SK-MEL-5 (cell line): Measurements from ENCODE around the gene SLC26A1. TPM values are rescaled to one million over a fixed set of nuclear protein-coding genes. Genes with fewer than 3 reads are reported as not detected.
A peak's percentile ranks its signal among the peaks of the same experiment; 100 is the strongest.

ENCODE experiments used
- DNase-seq: peaks from one replicate; pipeline ENCODE4 v3.0.0-alpha.2; 2016; ENCODE audit warnings: low read depth, low spot score
- in situ Hi-C: cut with HindIII; loops from 2 replicates; pipeline ENCODE4 v1.10.0; 2016; ENCODE audit warnings: low sequenced_read_pairs, high pct_unique_total_duplicates, low pct_unique_long_range_greater_than_20kb
- total RNA-seq: library from RNA; depleted of rRNA; stranded (reverse); fragments of >200 nt; shearing (Covaris generic); gene quantifications from 2 replicates; pipeline ENCODE4 v1.2.3, GENCODE V29; 2014

Gene SLC26A1
- total RNA-seq, 1 experiment from 2014 or later = not detected

DNA sequence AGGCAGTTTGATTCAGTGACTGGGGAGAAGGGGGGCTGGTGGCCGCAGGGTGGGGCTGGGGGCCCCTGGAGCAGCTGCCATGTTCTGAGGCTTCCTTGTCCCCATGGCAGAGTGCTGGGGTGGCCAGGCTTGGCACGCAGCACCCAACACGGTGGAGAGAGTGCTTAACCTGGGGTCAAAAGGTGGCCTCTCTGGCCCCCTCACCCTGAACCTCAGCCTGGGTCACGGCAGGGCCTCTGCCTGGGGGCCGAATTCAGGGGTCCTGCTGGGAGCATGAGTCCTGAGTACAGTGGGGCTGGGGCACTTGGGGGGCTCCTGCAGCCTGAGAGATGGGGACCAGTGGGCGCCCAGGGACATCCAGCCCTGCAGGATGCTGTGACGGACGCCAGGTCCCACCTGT is 38.1 kb upstream of the SLC26A1 start:
- in situ Hi-C loops = no loop called here
- DNase-seq = no peak

DNA sequence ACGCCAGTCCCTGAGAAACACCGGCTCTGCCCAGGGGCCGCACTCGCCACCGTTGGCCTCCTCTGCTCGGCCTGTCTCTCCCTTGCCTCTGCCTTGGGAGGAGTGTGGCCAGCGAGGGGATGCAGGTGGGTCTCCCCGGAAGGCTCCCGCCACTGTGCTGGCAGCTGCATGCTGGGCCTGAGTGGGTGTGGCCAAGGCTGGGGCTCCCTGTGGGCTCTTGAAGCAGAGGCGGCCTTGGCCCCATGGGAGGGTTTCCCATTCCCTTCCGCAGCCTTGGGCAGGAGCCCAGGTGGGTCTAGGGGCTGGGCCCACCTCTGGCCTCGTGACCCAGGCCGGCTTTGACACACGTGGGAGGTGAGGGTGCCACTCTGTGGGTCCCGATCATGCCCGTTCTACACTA is 37.4 kb upstream of the SLC26A1 start:
- in situ Hi-C loops = no loop called here
- no peak for DNase-seq

DNA sequence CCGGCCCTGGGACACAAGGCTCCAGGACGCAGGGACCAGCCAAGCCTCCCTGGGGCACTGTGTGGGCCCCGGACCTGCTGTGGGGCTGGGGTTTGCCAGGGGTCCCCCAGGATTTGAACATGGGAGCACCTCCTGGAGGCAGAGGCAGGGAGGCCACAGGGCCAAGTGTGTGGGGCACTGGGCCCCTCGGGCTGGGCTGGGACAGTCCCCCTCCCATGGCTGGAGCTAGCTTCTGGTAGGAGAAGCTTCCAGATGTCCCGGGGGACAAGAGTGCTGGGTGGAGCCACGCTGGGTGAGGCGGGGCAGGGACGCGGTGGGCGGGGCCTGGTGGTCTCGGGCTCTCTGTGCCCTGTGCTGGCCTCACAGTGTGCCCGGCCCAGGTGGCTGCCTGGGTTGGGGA is 36.8 kb upstream of the SLC26A1 start:
- in situ Hi-C loops = no loop called here
- peak; percentile 26 for DNase-seq

DNA sequence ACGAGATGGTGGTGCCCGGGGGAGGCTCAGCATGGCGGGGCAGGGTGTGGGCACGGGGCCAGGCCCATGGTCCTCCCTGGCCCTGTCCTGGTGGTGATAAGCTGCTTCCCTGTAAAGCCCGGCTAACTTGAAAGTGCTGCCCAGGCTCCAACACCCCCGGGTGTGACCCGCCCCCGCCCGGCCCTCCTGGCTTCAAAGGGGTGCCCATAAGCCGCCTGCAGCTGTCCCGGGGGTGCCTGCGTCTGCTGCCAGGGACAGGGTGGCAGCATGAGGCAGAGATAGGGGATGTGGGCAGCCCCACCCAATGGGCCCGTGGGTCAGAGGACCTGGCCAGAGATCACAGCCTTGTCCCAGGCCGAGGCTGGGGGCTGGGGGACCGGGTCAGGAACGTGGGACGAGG is 36.3 kb upstream of the SLC26A1 start:
- in situ Hi-C loops = no loop called here
- no peak for DNase-seq

DNA sequence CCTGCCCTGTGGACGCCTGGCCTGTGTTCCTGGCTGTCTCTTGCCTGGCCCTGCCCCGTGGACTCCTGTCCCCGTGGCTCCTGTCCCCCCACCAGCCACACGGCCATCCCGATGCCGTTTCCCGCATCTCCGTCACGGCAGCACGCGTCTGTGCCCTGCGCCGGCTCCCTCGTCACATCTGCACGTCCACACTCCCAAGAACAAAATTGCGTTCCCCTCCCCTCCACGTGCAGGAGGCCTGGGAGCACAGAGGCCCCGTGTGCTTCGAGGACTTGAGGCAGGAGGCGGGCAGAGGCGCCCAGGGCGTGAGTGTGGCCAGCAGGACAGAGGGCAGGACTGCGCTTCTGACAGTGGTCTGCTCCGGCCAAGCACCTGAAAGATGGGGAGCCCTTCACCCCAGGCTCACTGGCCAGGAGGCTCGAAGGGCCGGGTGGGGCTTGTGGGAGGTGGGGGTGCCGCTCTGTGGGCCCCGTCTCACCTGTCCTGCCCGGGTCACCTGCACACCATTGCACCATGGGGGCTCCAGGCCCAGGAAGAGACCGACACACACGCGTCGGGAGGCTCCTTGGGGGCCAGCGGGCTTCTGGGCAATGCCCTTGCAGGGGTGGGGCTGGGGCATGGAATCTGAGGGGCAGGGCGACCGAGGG is 35.5 kb upstream of the SLC26A1 start:
- no peak for DNase-seq
- in situ Hi-C loops = no loop called here

DNA sequence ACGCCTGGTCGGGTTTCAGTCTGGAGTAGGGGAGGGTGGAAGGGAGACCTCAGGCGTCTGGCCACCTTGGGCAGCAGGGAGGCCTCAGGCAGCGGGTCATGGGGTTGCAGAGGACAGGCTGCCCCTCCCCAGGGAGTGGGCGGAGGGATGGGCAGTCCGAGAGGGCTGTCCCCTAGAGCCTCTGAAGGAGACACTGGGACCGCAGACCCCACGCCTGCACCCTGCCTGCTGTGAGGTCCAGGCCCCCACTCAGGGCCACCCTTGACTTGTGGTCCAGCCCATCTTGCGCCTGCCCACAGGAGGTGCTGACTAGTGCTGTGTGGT is 34.7 kb upstream of the SLC26A1 start:
- in situ Hi-C loops = no loop called here
- no peak for DNase-seq

DNA sequence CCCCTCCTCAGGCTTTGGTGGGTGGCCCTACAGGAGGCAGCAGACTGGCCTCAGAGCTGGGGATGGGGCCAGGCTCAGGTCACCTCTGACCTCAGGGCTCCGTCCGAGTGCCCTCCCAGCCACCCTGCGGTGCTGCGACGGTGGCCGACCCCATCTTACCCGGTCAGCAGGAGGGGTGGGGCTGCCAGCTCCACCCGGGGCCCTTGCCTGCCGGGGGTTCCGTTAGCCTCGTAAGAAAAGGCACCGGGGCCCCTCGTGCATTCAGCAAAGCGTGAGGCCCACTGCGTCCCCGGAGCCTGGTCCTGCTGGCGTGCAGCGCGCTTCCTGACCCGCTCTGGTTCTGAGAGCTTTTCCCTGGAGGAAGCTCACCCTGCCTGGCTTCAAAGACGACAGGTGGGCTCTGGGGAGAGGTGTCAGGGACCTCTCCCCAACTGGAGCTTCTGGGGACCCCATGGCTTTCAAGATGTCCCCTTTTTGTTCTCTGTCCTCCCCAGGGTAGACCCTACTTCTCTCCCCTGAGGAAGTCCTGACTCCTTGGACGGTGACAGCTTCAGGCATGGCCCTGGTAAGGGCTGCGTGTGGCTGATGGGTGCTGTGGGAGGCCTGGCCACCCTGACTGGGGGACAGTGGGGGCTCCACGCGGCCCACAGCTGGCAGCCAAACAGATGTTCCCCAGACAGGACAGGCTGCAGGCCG is 34.2 kb upstream of the SLC26A1 start:
- no peak for DNase-seq
- in situ Hi-C loops = no loop called here

DNA sequence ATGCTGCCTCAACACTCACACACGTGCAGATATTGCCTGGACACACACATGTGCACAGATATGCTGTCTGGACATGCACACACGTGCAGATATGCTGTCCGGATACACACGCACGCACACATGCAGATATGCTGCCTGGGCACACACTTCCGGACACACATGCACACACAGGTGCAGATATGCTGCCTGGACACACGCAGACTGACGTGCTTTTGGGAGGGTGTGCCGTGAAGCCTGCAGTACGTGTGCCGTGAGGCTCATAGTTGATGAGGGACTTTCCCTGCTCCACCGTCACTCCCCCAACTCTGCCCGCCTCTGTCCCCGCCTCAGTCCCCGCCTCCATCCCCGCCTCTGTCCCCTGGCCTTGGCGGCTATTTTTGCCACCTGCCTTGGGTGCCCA is 32.9 kb upstream of the SLC26A1 start:
- peak; percentile 22 for DNase-seq
- in situ Hi-C loops = no loop called here

DNA sequence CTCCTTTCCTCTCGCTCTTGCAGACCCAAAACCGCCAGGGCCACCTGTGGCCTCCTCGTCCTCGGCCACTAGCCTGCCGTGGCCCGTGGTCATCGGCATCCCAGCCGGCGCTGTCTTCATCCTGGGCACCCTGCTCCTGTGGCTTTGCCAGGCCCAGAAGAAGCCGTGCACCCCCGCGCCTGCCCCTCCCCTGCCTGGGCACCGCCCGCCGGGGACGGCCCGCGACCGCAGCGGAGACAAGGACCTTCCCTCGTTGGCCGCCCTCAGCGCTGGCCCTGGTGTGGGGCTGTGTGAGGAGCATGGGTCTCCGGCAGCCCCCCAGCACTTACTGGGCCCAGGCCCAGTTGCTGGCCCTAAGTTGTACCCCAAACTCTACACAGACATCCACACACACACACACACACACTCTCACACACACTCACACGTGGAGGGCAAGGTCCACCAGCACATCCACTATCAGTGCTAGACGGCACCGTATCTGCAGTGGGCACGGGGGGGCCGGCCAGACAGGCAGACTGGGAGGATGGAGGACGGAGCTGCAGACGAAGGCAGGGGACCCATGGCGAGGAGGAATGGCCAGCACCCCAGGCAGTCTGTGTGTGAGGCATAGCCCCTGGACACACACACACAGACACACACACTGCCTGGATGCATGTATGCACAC is 31.8 kb upstream of the SLC26A1 start:
- in situ Hi-C loops = no loop called here
- no peak for DNase-seq

DNA sequence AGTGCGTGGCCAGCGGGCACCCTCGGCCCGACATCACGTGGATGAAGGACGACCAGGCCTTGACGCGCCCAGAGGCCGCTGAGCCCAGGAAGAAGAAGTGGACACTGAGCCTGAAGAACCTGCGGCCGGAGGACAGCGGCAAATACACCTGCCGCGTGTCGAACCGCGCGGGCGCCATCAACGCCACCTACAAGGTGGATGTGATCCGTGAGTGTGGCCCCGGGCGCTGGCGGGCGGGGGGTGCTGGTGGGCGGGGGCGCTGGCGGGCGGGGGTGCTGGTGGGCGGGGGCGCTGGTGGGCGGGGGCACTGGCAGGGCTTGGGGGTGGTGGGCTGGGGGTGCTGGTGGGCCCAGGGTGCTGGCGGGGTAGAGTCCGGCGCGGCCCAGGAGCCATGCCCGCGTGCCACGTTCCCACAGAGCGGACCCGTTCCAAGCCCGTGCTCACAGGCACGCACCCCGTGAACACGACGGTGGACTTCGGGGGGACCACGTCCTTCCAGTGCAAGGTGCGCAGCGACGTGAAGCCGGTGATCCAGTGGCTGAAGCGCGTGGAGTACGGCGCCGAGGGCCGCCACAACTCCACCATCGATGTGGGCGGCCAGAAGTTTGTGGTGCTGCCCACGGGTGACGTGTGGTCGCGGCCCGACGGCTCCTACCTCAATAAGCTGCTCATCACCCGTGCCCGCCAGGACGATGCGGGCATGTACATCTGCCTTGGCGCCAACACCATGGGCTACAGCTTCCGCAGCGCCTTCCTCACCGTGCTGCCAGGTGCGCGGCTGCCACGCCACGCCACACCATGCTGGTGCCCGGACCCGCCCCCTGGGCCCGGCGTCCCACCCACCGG is 30.9 kb upstream of the SLC26A1 start:
- no peak for DNase-seq
- in situ Hi-C loops = no loop called here

DNA sequence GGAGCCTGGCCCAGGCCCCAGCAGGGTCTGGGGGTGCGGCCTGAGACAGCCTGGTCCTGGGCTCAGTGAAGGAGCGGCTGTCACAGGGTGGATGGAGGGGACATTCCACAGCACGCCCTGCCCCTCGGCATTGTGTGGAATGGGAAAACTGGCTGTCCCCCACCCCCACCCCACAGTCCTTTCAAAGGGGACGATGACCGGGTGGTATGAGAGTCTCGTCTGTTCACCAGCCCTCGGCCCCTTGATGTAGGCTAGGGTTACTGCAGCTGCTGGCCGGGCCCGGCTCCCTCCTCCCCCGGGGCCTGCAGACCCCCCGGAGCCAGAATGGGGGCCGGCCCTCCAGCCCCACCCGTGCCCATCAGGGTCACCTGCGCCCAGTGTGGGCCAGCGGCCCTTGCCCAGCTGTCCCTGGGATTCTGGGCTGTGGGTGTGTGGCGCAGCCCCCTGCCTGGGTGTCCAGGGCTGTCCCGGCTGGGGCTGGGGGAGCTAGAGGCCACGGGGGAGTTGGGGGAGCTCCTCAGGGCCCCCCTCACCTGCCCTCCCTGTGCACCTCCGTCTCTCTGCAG is 30.0 kb upstream of the SLC26A1 start:
- no peak for DNase-seq
- in situ Hi-C loops = no loop called here

DNA sequence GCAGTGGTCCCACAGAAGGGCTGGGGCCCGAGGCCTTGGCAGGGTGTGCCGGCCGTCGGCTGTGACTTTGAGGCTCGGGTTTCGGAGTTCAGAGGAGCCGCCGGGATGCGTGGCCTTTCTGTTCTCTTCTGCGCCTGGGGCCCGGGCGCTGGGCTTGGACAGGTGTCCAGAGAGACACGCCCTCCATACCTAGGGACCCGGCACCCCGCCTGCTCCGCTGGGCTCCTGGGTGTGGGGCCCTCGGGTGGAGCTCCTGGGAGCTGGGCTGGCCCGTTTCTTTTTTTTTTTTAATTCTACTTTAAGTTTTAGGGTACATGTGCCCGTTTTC is 29.5 kb upstream of the SLC26A1 start:
- DNase-seq = no peak
- in situ Hi-C loops = no loop called here

DNA sequence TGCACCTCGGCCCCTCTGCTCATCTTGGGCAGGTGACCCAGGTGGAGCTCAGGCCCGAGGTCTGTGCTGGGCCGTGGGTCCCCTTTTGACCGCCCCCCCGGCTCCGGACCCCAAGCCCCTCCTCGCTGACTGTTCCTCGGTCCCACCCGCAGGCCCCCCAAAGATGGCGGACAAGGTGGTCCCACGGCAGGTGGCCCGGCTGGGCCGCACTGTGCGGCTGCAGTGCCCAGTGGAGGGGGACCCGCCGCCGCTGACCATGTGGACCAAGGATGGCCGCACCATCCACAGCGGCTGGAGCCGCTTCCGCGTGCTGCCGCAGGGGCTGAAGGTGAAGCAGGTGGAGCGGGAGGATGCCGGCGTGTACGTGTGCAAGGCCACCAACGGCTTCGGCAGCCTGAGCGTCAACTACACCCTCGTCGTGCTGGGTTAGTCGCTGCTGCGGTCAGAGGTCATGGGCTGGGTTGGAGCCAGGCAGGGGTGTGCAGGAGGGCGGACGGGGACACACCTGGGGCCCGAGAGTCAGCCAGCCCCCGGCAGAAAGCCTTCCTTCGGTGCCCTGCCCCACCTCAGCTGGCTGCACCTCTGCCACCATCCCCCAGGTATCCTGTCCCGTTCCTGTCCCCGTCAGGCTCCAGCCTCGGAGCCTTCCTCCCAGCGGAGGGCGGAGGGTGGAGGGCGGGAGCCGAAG is 29.0 kb upstream of the SLC26A1 start:
- DNase-seq = no peak
- in situ Hi-C loops = no loop called here

DNA sequence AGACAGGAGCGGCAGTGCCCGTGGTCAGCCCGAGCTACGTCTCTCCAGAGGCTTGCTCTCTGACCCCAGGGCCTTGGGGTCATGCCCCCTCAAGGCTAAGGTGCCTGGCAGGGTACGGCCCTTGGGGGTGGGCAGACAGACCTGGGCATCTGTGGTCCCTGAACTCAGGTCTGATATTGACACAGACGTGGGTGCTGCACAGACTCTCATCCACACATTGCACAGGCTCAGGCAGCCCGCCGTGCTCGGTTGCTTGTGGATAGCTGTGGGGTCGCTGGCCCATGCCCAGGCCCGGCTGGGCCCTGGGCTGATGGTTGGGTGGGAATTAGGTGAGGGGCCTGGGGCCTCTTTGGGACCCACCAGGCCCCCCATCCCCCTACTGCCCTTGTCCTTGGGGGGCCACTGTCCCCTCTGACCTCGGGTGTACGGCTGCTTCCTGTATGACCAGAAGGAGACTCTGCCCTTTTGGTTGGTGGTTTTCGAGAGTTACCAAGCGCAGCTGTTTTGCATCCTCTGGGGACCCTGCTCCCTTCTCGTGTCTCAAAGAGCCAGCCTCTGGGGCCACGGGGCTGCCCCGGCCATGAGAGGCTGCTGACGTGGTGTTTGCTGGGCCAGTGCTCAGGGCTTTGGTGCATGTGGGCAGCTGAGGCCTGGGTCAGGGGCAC is 28.3 kb upstream of the SLC26A1 start:
- DNase-seq = no peak
- in situ Hi-C loops = no loop called here

DNA sequence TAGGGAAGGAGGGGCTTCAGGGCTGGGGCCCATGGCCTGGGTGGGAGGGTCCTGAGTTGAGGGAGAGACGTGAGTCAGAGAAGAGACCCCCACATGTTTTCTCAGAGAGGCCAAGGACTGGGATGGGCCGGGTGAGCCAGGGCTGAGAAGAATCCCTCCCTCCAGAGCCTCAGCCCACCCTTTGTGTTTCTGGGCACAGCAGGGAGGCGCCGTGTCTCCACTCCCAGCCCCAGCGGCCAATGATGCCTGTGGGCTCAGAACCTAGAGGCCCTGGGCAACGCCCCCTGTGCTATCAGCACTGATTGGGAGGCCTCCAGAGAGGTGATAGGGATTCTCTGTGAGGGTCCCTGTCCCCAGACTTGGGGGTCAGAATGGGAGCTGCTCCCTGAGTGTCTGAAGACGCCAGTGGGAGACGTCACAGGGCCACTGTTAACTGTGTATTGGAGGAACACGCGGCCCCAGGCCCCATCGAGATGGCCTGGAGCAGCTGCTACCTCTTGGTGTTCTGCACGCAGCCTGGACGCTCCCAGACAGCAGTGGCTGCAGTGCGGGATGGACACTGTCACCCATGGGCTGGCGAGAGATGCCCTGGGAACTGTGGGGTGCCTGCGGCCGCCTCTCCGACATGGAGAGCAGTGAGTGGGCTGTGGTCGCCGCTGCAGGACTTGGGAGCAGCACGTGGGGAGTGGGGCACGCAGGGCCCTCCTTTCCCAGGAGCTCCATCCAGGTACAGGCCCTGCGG is 26.7 kb upstream of the SLC26A1 start:
- no peak for DNase-seq
- in situ Hi-C loops = no loop called here

DNA sequence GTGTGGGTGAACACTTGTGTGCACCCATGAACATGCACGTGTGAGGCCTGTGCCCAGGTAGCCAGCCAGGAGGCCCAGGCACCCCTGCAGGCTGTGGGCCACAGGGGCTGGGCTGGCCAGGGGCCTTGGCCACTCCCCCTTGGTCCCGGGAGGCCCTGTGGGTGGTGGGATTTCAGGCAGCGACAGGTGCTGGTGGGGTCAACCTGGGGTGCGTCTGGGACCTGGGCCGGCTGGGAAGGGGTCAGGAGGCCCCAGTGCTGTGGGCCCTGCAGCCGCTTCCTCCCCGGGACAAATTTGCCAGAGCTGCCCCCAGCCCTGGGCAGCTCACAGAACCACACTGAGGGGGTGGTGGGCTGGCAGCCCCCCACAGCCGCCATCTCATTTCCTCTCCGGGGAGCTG is 26.1 kb upstream of the SLC26A1 start:
- no peak for DNase-seq
- in situ Hi-C loops = no loop called here
